Adrenal gland (tissue), 12 donors: ENCODE results near the gene DYNLRB2. TPM values are rescaled to one million over a fixed set of nuclear protein-coding genes. Genes with fewer than 3 reads are reported as not detected.

ENCODE experiments used
- DNase-seq, 7 donors: peaks; one replicate each; pipeline ENCODE4 v3.0.0-alpha.2; 2019 to 2020
- H3K27ac ChIP-seq, 5 donors: fragments of 200-600 bp; sonication (generic) in 4 of 5; 1 replicate in 3 of 5; 2 replicates in 2 of 5; pipeline versions ENCODE4 v1.5.1 to v1.8.0; 2016 to 2020; ENCODE audit warnings: mild to moderate bottlenecking in 1 of 5
- H3K27me3 ChIP-seq: fragments of 200-600 bp; 2 replicates; pipeline ENCODE4 v1.8.0; 2021
- H3K36me3 ChIP-seq, 2 donors: fragments of 200-600 bp; replicated peaks in 1 of 2; 1 replicate in 1 of 2; 2 replicates in 1 of 2; pipeline versions ENCODE4 v1.5.1 to v1.8.0; 2018 to 2022
- H3K4me1 ChIP-seq, 2 donors: fragments of 200-600 bp; replicated peaks in 1 of 2; 1 replicate in 1 of 2; 2 replicates in 1 of 2; pipeline versions ENCODE4 v1.5.1 to v1.8.0; 2018 to 2021
- H3K4me3 ChIP-seq, 4 donors: fragments of 200-600 bp; sonication (generic) in 3 of 4; one replicate each; pipeline ENCODE4 v1.5.1; 2016 to 2018
- H3K9me3 ChIP-seq, 3 donors: fragments of 200-600 bp; sonication (generic) in 1 of 3; replicated peaks in 1 of 3; 1 replicate in 2 of 3; 2 replicates in 1 of 3; pipeline versions ENCODE4 v1.5.1 to v1.8.0; 2016 to 2021
- POLR2A ChIP-seq, 2 donors: fragments of 450-650 bp; IDR thresholded peaks; one replicate each; pipeline ENCODE4 v1.6.1; 2017; ENCODE audit warnings: antibody characterized with exemption in 2 of 2, mild to moderate bottlenecking in 2 of 2, moderate library complexity in 1 of 2
- WGBS, 4 donors: extraction: QIAGEN DNeasy Blood & Tissue Kit in 2 of 4; methylation state at CpG; one replicate each; pipeline versions ENCODE4 v1.1.5 to v1.1.7; 2013 to 2017; 5-methylcytosine and 5-hydroxymethylcytosine counted together
- intact Hi-C, 2 donors: fragments of 100-400 bp; cut with DNase I; formaldehyde crosslinking; loops; one replicate each; pipeline versions ENCODE4 v1.14.1 to v1.15.0; 2022 to 2023
- polyA plus RNA-seq, 3 donors: library from polyadenylated mRNA; stranded (reverse); fragments of 200-250 nt in 2 of 3; fragments of 350-450 nt in 1 of 3; fragmentation: Illumina TruSeq in 1 of 3; extraction: RNeasy Lipid Tissue Mini Kit (QIAGEN cat#74804) in 1 of 3; gene quantifications; one replicate each; pipeline ENCODE4 v1.2.3, GENCODE V29; 2013 to 2014
- total RNA-seq, 9 donors: library from RNA; depleted of rRNA in 4 of 9; stranded (reverse); fragments of >200 nt in 4 of 9; fragments of 120-200 nt in 1 of 9; fragmentation: NEBNext Ultra II Directional in 1 of 9; extraction: Animal tissue kit (Norgen Biotek cat#: 25700) in 1 of 9; gene quantifications; one replicate each; pipeline versions ENCODE4 v1.1.0 to v1.2.4, GENCODE V29; 2013 to 2023
- TF ChIP-seq, protein P1 (sequence below), 6 experiments: fragments of 450-650 bp in 4 of 6; fragments of 200-600 bp in 2 of 6; sonication (generic) in 1 of 6; IDR thresholded peaks; 1 replicate in 5 of 6; 2 replicates in 1 of 6; pipeline versions ENCODE4 v1.5.1 to v1.8.0; 2016 to 2021; ENCODE audit warnings: antibody characterized with exemption in 6 of 6, mild to moderate bottlenecking in 2 of 6, moderate library complexity in 1 of 6
- donor health status: healthy with polysubstance abuse.
- donor health status: Bipolar disorder and iron deficiency.
- donor health status: DM: yes; HTN: yes; CAD: no.
- donor health status: DM: no; HTN: no; CAD: no.
- donor health status: DM: no; HTN: no; CAD: no.
- donor health status: DM: yes; HTN: yes; CAD: no.

Gene DYNLRB2
- total and polyA plus RNA-seq, 12 donors: 1.4 to 6.4 (median 2.7) TPM; not detected in 1

DNA sequence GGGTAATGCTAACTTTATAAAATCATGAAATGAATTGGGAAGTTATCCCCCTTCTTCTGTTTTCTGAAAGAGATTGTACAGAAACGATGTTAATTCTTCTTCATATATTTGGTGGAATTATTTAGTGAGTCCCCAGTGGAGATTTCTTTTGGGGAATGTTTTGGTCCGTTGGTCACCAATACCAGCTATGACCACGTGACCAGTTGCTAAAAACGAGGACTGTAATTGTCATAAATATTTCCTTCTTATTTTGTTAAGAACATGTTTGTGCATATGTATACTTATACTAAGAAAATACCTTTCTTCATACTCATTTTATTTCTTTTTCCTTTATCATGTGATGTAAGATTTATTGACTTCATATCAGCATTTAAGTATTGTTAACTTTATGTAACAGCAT, 10.3 kb upstream of the DYNLRB2 start:
- 66 to 67% (median 67%) methylated on average over 4 of the region's 4 CpGs for WGBS, 4 donors
- H3K27ac ChIP-seq: no peak overlapping the region

DNA sequence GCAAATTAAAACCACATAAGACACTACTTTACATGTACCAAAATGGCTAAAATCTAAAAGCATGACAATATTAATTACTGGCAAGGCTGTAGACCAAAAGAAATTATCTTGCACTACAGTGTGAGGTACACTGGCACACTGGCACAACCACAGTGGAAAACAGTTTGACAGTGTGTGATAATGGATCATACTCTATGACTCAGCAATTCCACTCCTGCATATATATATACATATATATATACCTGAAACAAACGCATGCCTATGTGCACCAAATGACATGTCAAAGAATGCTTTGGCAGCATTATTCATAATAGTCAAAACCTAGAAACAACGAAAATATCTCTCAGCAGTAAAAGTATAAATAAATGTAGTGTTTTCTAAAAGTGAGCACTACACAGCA, 4.6 kb upstream of the DYNLRB2 start:
- H3K27me3 ChIP-seq: peaks cover 18% of the 10 kb centered on the region
- no peak overlapping the region for H3K27ac ChIP-seq
- H3K9me3 ChIP-seq: no peaks in the 10 kb centered on the region
- H3K4me3 ChIP-seq: no peak overlapping the region
- intact Hi-C loops: no loop called here
- DNase-seq: no peak
- H3K4me1 ChIP-seq: peaks cover 0 to 6% of the 10 kb centered on the region in 2 donors
- H3K36me3 ChIP-seq: no peaks in the 10 kb centered on the region
- TF ChIP-seq, protein P1, sequence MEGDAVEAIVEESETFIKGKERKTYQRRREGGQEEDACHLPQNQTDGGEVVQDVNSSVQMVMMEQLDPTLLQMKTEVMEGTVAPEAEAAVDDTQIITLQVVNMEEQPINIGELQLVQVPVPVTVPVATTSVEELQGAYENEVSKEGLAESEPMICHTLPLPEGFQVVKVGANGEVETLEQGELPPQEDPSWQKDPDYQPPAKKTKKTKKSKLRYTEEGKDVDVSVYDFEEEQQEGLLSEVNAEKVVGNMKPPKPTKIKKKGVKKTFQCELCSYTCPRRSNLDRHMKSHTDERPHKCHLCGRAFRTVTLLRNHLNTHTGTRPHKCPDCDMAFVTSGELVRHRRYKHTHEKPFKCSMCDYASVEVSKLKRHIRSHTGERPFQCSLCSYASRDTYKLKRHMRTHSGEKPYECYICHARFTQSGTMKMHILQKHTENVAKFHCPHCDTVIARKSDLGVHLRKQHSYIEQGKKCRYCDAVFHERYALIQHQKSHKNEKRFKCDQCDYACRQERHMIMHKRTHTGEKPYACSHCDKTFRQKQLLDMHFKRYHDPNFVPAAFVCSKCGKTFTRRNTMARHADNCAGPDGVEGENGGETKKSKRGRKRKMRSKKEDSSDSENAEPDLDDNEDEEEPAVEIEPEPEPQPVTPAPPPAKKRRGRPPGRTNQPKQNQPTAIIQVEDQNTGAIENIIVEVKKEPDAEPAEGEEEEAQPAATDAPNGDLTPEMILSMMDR (IDR thresholded peaks at IDR 0.05): no peak
- no peak for TF ChIP-seq POLR2A (IDR thresholded peaks at IDR 0.05)
- 50 to 62% (median 55%) methylated on average over 2 of the region's 2 CpGs for WGBS, 4 donors

More for the DNA sequence above, 10.3 kb upstream of the DYNLRB2 start:
- Histone ChIP-seq H3K4me1 (no peaks in the 10 kb centered on the region), H3K9me3 (no peaks in the 10 kb centered on the region), H3K36me3 (no peaks in the 10 kb centered on the region), H3K4me3 (no peak overlapping the region), H3K27me3 (peaks cover 11% of the 10 kb centered on the region)
- intact Hi-C loops: no loop called here
- TF ChIP-seq, protein P1 (IDR thresholded peaks at IDR 0.05): no peak
- no peak for TF ChIP-seq POLR2A (IDR thresholded peaks at IDR 0.05)
- DNase-seq: no peak

DNA sequence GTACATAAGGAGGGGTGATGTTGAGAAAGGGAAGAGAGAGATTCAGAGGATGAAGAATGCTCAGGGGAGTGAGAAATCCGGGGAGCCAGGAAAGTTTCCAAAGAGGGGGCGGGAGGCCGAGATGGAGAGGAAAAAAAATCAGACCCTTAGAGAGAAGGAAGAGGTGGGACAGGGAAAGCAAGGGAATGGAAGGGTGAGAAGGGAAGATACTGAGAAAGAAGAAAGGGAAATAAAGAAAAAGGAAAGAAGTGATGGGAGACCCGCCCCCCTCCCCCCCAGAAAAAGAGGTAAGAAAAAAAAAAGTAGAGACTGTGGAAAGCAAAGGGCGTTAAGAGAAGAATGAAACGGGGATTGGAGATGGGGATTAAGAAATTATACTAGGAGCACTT, 507 bp downstream of the DYNLRB2 start:
- no peak for TF ChIP-seq POLR2A (IDR thresholded peaks at IDR 0.05)
- TF ChIP-seq, protein P1 (IDR thresholded peaks at IDR 0.05): no peak
- Histone ChIP-seq H3K4me1 (peaks cover 0 to 6% of the 10 kb centered on the region in 2 donors), H3K4me3 (peak overlapping the region in 2 of 4 donors; percentile 44 to 72), H3K27me3 (peaks cover under 1% of the 10 kb centered on the region), H3K27ac (no peak overlapping the region), H3K9me3 (no peaks in the 10 kb centered on the region), H3K36me3 (no peaks in the 10 kb centered on the region)
- no peak for DNase-seq
- WGBS, 4 donors: 15 to 25% (median 18%) methylated on average over 6 of the region's 6 CpGs
- intact Hi-C loops: loop anchor here in 1 of 2 donors (10.0 kb wide), 1 partner anchor 284 kb away; no protein-coding TSS in a partner anchor

GRCh38 chr16:80543162-80543561, 2.4 kb downstream of the DYNLRB2 start:
- Histone ChIP-seq H3K36me3 (no peaks in the 10 kb centered on the region), H3K9me3 (no peaks in the 10 kb centered on the region), H3K4me3 (no peak overlapping the region), H3K27me3 (no peaks in the 10 kb centered on the region), H3K4me1 (peaks cover 0 to 6% of the 10 kb centered on the region in 2 donors), H3K27ac (no peak overlapping the region)
- DNase-seq: no peak
- 73 to 82% (median 78%) methylated on average over 2 of the region's 2 CpGs for WGBS, 4 donors
- intact Hi-C loops: loop anchor here in 1 of 2 donors (10.0 kb wide), 1 partner anchor 282 kb away; no protein-coding TSS in a partner anchor
- TF ChIP-seq POLR2A (IDR thresholded peaks at IDR 0.05): no peak
- TF ChIP-seq, protein P1 (IDR thresholded peaks at IDR 0.05): no peak
